GM21786 (cell line): ENCODE results near the gene PLCD3.
"Not testable (repeated sequence)": the region's sequence is repeated elsewhere in the genome, so short reads cannot be mapped to it uniquely, and the experiment has no call there.

Source experiments
- ATAC-seq: cut with Tn5 transposase; IDR thresholded peaks from one replicate; pipeline ENCODE4 v1.9.1; 2021; ENCODE audit not compliant: unreplicated experiment

Gene PLCD3

DNA sequence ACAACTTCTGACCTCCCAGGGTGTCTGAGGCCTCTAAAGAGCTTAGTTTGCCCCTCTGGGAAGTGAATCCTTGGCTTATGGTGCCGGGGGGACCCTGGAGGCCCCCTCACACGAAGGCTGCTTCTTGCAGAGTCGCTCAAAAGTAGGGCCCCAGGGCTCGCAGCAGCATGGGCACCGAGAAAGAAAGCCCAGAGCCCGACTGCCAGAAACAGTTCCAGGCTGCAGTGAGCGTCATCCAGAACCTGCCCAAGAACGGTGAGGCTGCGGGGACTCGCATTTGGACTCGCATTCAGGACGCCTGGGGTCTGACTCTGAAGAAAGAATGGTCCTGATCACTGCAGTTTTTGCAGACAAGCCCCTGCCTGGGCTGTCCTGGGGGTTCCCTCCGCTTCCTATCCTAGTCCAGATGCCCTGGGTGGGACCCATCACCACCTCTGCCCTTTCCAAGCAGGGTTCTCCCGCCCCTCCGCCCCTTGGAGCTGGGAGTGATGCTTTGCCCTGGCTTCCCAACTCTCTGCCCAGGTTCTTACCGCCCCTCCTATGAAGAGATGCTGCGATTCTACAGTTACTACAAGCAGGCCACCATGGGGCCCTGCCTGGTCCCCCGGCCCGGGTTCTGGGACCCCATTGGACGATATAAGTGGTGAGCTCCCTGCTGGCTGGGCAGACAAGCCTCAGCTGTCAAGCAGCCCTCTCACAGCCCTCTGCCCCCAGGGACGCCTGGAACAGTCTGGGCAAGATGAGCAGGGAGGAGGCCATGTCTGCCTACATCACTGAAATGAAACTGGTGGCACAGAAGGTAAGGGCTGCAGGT, 3.9 kb upstream of the PLCD3 start:
- no peak for ATAC-seq

DNA sequence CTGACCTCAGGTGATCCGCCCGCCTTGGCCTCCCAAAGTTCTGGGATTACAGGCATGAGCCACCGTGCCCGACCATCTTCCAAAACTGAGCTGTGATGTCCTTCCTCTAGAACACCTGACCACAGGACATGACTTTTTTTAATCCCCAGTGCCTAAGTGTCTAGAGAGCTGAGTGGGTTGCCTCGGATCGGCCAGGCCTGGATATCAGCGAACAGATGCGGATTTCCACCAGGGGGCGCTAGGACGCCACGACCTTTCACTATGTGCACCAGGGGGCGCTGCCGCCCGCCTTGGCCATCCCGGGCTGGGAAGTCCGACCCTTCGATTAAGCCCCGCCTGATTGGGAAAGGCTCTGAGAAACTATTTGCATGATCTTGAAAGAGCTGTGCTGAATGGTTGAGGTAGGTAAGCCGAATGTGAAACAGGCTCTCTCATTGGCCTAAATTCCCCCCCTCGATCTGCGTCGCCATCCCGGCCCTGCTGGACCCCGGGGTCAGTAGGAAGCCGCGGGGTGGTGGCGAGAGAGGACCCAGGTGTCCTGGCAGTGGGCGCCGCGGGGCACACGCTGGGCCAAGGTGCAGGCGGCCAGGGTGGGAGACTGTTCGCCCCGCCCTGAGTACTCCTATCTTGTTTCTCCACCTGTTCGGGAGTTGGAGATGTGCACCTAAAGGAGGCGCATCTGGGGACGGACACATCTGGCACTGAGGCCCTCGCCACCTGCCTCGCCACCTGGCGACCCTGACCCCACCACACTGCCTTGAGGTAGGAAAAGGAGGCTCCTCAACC, 3.1 kb upstream of the PLCD3 start, which contains the start of gene ACBD4:
ACBD4 (plus strand) TSS at position 496 of the 786 bp plus-strand sequence. CDS start 458 bp downstream, outside the sequence.
- ATAC-seq, result peak; percentile 79

DNA sequence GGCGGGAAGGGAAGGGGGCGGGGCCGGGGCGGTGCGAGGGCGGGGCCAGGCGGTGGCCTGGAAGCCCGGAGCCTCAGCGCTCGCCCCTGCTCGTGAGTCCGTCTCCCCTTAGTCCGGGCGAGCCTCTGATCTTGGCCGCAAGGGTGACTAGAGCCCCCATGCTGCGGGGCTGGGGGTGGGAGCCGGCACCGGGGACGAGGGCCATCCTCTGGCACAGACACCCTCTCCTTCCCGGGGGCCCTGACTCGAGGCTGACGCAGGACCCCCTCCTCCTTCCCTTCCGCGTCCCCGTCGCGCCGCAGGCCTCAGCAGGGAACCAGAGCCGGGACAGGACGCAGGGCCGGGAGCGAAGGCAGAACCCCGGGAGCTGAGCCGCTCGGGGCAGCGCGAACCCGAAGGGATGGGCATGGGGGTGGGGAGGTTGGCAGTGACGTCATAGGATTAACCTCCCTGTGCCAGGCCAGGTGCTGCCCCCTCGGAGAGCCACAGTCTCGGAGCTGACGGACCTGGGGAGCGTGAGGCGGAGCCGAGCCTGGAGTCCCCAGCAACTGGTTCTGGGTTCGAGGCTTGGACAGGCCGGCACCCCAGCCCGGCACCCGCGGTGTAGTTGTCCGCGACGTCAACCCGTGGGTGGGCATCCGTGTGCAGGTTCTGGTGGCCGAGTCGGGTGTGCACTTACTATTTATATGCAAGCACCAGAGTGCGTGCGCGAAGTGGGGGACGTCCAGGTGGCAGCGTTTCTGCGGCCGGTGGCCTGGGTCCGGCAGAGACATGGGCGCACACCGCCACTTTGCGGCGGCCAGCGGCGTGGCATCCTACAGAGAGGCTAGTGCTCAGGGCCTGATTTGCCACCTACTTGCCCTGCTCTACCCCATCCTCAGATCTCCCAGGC, 503 bp upstream of the PLCD3 start:
- no peak for ATAC-seq

DNA sequence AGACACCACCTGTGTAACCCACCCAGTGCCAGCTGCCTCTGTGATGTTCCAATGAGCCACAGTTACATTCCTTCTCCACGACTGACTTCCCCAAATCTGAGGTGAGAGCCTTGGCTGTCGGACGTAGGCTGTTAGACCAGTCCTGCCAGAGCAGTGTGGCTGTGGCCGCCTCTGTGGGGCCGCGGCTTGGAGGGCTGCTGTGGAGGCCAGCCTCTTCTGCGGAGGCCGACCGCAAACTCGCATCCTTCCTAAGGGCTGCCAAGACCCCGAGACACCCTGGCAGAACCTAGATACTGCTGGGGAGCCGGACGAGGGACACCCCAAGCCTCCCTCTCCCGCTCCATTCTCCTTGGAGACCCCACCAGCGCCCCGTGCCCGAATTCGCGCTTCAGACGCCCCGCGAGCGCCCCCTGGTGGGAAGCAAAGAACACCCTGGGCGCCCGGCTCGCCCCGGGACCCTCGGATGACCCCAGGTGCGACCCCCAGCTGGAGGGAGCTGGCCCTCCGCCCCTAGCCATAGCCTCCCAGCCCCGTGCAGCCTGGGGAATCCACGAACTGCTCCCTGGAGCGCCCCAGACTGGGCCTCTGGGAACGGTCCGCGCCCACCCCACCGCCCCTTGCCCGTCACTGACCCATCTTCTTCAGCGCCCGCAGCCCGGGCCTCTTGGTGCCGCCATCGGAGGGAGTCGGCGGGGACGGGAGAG, 547 bp downstream of the PLCD3 start:
- no peak for ATAC-seq

DNA sequence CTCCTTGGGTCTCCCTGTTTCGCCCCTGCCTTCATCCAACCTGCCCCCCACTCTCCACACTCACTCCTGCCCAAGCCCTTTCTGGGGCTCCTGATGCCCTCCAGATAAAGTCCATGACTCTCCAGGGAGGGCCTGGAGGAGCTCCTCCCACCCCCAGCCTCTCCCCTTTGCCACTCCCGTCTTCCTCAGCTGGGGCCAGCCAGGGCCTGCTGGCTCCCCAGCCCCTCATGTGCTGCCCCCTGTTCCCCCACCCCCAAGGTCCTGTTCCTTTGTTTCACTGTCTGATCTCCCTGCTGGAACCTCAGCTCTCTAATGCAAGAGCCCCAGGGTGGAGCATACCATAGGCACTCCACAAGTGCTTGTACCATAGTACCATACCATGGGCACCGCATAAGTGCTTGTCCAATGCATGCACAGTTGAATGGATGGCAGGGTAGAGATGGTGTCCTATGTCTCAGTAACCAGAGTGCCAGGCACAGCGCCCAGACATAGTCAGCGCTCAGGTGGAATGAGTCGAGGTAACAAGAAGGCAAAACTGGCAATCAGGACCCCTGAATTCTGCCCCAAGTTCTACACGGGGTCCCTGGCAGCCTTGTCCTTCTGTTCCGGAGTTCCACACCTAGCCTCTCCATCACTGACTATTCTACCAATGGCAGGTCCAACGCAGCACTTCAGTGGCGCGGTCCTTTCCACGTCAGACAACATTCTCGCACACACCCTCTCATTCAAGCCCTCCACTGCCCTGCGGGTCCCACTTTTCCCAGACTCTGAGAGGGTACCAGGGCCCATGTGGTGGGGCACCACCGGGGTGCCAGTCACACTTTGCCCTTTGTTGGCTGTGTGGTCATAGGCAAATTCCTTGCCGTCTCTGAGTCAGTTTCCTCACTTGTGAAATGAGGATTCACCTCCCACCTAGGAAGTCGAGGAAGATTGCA, 1.4 kb downstream of the PLCD3 start:
- no peak for ATAC-seq

DNA sequence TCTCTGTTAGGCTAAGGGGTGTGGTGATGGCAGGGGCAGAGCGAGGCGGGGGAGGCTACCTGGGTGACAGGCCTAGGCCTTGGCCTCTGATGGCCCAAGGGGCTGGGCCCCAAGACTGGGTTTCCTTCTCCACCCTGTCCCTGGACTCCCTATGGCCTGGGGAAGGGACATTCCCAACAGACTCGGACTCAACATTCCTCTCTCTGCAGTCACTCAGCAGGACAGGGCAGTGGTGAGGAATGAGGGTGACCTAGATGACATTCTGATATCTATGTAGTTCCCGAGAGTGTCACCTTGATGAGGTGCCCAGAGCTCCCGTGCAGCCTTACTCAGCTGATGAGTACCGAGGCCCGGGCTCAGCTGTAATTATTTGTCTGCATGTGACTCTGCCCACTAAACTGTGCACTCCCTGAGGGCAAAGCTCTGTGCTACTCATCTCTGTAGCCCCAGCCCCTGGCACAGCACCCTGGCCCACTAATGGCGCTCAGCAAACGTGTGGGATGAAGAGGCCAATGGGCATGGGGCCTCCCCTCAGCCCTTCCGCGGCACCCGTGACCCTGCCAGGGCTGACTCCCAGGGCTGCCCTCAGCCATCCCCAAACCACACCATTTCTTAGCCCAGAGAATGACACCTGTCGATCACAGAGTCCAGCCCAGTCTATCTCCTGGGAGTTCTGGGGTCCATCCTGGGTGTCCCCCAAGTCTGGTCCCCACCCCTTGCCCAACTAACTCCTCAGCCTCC, 2.2 kb downstream of the PLCD3 start:
- ATAC-seq, result no peak

DNA sequence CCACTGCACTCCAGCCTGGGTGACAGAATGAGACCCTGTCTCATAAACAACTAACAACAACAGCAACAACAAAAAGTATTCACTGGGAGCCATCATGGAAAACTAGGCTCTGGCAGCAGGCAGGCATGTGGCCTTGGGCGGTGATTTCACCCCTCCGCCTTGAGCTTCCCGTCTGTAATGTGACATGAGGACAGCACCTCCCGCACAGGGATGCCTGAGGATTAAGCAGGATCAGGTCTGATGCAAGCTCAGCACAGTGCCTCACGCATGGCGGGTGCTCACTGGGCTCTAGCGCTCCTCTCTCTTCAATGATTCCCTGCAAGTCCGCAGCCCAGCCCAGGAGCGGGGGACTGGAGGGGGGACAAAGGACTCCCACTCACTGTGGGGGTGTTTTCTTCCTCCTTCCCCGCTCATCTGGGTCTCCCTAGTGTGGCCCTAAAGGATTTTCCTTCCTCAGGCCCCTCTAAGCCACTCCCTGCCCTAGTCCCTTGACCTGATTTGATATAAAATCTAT, 2.8 kb downstream of the PLCD3 start:
- no peak for ATAC-seq

DNA sequence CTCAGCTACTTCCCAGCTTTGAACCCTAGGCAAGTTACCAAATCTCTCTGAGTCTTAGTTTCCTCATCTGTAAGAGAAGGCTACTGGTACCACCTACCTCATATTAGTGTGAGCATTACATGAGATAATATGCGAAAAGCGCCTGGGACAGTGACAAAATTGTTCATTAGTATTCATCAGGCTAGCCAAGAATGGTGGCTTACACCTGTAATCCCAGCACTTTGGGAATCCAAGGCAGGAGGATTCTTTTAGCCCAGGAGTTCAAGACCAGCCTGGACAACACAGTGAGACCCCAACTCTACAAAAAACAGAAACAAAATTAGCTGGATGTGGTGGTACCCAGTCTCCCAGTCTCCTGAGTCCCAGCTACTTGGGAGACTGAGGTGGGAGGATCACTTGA, 3.3 kb downstream of the PLCD3 start:
- ATAC-seq, result no peak

DNA sequence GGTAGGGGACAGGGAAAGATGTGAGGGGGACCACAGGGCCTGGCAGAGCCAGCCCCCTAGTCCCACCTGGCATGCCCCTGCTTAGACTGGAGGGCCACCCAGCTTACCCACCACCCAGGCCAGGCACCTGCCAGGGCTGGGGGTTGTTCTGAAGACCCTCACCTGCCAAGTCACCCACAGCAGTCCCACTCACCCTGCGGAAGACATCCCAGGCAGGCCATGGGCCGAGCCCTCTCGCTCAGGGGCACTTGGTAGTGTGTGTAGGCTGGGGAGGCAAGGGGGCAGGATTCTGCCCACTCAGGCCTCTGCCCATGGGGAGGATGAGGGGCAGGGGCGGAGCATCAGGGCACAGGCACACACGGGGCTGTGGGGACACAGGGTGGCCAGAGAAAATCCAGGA, 4.0 kb downstream of the PLCD3 start:
- ATAC-seq, result no peak

DNA sequence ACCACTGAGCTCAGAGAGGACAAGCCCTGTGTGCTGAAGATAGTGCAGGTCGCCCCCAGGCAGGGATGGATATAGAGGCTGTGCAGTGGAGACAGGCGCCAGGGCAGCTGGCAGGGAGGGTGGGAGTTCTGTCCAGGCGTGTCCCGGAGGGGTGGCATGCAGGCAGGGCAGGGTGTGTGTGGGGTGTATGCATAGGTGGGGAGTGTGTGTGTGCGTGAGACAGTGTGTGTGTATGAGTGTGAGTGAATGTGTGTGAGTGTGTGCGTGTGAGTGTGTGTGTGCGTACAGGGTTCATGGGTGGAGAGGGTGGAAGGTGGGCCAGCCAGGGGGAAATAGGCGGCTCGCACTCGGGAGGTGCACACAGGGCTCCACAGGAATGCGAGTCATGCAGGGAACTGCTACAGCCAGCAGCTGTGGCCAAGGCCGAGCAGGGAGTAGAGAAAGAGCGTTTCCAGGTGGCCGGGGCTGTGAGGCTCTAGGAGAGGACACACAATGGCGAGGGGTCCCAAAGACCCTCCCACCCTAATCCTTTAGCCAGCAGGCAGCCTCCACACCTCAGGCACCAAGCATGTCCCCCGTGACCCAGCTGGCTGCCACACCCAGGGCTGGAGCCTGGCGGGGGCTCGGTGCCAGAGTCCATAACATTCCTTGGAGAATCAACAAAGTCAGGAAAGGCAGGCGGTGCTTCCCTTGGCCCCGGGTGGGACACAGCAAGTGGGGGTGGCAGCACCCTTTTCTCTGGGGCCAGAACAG, 4.6 kb downstream of the PLCD3 start:
- ATAC-seq, result no peak

DNA sequence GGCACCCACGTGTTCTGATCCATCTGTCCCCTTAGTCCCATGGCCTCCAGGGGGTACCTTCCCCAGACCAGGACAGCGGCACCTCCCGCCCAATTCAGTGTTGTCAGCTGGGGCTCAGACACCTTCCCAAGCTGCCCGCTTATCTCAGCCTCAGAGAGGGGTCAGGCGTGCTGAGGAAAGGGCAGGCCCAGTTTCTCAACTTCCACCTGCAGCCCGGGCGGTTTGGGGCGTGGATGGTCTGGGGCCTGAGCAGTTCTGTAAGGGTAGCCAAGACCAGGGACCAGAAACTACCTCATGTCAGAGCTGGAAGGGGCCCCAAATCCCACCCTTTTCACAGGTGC, 5.1 kb downstream of the PLCD3 start:
- no peak for ATAC-seq

DNA sequence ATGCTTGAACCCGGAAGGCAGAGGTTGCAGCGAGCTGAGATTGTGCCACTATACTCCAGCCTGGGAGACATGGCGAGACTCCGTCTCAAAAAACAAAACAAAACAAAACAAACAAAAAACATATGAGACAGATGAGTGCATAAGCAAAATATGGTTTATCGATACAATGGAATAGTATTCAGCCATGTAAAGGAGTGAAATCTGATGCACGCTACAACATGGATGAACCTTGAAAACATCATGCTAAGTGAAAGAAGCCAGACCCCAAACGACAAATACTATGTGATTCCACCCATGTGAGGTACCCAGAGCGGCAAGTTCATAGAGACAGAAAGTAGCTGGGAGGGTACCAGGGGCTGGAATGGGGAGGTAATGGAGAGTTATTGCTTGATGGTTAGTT, 6.8 kb downstream of the PLCD3 start:
- no peak for ATAC-seq

DNA sequence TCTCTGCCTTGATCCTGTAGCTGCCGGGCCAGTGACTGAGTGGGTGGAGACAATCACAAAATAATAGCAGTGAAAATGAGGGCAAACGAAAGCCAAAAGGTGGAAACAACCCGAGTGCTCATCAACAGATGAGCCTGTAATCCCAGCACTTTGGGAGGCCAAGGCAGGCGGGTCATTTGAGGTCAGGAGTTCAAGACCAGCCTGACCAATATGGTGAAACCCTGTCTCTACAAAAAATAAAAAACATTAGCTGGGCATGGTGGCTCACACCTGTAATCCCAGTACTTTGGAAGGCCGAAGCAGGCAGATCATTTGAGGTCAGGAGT, 7.6 kb downstream of the PLCD3 start:
- ATAC-seq, result not testable (repeated sequence)

DNA sequence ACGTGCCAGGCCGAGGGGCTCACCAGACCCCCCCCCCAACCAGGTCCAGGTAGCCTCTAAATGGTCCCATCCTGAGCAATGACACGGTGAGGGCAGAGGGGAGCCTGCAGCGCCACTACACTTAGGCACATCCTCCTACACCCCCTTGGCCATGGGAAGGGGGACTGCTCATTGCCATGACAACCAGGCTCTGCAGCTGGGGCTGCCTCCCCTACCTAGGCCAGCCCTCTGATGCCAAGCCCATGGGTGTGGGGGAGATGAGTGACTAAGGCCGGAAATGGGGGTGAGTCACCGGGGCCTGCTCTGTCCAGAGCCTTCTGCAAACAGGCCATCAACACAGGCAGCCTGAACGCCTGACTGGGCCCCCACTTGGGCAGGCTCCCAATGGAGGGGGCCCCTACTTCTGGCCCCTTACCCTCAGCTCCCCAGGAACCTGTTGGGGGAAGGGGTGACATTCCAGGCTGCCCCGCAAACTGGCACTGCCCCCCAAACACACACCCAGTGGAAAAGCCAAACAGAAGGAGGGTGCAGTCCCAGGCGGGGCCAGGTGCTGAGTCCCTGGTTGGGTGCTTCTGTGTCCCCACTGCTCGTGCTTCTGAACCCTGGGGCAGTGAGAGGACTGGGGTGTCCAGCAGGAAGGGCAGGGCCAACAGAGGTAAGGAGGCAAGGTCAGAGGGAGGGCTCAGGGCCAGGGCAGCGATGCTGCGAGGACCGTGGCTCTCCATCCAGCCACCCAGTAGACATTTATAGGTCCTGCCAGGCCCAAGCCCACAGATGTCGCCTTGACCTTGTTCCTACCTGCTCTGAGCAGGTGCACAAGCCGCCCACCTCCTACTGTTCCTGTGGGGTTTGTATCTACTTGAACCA, 8.2 kb downstream of the PLCD3 start:
- no peak for ATAC-seq

DNA sequence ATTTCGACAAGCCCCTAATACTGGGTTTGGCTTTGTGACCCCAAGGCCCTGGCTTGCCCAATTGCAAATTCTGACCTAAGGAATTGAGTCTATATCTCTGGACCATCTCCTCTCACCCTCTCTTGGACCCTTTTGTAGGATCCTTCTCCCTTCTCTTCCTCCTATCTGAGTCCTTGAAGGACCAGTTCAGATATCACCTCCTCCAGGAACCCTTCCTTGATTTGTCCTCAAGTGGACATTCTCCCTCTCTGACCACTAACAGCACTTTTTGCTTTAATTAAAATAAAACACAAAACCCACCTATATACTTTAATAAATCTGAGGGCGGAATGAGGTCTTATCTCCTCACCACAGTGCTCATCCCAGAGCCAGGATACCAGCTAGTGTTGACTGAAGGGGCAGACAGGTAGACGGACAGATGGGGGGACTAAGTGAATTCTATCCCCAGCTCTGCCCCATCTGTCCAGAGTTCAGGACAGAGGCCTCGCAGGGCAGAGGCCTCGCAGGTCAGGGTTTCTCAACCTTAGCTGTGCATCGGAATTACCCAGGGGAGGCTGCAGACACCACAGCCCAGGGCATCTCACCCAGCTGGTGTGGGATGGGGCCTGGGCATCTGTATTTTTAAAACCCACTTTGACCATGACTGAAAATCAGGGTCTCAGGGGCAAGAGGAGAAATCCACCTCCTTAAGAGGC, 9.1 kb downstream of the PLCD3 start:
- ATAC-seq, result no peak

DNA sequence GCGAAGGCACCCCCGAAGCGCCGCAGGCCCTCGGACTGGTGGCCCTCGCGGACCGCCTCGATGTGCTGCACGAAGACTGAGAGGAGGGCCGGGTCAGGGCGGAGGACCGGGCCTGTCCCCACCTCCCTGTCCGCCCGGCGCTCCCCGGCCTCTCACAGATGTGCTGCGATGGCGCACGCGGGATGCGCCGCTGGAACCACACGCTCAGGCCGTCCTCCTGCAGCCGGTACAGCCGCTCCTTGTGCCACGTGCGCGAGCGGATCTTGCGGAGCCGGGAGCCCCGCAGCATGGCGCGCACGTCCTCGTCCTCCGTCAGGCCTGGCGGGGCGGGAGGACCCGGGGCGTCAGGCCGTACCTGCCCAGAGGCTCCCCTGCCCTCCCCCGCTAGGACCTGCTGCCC, 11.3 kb downstream of the PLCD3 start:
- ATAC-seq, result no peak

DNA sequence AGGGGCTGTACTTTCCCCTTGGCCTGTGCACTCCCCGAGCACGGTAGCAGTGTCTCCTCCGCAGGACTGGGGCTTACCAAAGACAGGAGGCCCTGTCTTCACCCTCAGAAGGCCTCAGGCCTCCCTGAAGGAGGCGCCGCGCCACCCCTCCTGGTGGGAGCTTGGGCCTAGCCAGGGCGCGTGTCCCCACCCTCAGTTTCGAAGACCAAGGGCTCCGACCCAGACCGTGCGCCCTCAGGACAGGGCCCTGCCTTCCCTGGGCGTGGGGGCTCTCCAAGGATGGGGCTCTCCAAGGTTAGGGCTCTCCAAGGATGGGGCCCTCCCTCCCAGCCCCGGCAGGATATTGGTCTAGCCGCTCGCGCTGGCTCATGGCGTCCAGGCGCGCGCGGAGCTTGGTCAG, 11.8 kb downstream of the PLCD3 start:
- no peak for ATAC-seq
